GM18505 (cell line): ENCODE results near the gene SLC38A10.

Experiments used
- ATAC-seq: cut with Tn5 transposase; IDR thresholded peaks from one replicate; pipeline ENCODE4 v1.9.1; 2021; ENCODE audit not compliant: unreplicated experiment
- POLR2A ChIP-seq: IDR thresholded peaks from 4 replicates; pipeline ENCODE4 v1.6.1; 2011; ENCODE audit warnings: borderline replicate concordance; ENCODE audit not compliant: insufficient read depth, insufficient read length; ENCODE audit errors: extremely low read depth

SLC38A10 gene

DNA sequence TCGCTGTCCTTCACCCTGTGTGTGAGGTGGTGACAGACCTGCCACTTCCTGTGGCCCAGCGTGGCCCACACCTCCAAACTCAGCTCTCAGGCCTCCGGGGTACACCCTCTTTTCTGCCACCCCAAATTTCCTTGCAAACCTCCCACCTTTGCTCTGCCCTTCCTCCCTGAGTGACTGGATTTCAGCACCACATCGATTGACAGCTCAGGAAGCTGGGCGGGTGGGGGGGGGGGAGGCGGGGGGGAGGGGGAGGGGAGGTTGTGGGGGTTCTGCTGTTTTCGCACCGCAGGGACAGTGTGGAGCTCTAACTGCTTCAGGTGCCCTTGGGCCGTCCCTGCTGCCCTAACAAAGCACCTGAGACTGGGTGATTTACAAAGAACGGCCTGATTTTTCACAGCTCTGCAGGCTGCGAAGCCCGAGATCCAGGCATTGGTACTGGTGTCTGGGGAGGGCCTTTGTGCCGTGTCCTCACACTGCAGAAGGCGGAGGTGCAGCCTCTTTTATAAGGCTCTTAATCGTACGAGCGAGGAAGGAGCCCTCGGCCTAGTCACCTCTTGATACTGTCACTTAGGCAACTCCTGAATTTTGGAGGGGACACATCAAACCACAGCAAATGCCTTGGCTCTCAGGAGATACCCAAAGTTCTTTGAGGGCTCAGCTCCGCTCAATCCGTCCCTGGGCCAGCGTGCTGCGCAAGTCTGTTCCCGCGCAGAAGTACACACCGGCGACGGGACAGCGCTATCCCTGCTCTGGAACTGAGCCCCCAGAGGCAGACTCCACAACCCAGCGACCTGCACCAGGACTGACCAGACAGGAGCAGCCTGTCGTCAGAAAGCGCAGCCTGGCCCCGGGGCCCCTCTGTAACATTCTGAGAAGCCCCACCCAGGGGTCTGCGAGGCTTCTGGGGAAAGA is 52.4 kb downstream of the SLC38A10 start:
- ATAC-seq = no peak
- no peak for TF ChIP-seq POLR2A

DNA sequence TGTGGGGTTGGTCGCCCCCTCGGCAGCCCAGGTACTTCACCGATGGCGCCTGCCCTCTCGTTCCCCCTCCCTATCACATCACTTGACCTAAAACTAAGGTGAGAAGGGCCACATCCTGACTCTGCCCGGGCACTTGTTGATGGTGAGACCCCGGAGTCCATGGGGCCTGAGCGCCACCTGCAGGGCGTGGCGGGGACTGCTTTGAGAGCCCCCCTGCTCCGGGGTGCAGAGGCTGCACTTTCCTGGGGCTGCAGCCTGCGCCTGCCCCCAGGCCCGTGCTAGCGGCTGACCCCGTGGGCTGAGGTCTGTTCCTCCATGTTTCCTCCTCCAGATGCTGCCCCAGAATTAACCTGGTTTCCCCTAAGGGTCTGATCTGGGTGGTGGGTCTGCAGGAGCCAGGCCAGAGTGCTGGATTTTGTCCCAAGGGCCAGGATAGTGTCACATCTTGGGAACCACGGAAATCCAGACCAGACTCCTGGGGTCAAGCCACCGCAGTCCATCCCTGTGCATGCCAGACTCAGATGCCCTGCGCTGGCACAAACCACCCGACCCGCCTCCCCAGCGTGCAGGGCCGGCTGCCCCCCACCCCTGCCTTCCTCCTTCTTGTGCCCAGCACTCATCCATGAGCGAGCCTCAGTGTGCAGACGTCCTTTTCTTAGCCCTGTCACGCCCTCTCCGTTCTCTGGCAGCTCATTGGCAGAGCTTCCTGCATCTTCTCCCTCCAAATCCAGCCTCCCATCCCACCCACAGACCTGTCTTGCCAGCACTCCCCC is 53.3 kb downstream of the SLC38A10 start:
- ATAC-seq = no peak
- TF ChIP-seq POLR2A = peak; percentile 25

DNA sequence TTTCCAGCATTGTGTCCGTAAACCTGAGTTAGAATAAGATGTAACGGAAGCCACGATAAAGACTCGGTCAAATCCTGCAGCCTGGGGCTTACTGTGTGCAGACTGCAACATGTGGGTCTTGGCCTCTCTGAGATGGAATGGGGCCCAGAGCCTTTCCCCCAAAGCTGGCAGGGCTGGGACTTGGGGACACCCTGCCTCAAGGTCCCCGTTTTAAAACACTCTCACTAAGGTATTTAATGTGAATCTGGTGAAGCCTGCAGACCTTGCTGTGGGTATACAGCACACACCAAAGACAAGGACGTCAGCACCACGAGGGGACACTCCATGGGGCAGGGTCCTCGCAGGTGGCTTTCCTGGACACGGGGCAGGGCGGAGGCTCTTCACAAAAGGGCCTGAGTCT is 53.9 kb downstream of the SLC38A10 start:
- no peak for ATAC-seq
- no peak for TF ChIP-seq POLR2A

DNA sequence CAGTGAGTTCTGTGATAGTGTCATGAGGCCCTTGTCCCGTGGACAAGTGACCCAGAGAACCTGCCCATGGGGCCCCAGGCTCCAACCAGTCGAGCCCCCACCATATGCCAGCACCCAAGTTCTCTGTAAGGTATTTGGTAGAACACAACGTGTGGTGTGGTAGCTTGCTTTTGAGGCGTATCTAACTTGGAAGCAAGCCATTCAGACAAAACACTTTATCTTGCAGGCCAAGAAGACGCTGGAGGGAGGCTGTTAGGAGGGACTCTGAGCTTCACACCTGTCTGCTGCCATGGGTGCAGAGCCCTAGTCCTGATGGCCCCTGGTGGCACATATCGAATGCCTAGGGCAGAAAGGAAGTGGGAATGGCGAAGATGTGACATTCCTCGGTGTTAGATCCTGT is 54.3 kb downstream of the SLC38A10 start:
- ATAC-seq = no peak
- no peak for TF ChIP-seq POLR2A

DNA sequence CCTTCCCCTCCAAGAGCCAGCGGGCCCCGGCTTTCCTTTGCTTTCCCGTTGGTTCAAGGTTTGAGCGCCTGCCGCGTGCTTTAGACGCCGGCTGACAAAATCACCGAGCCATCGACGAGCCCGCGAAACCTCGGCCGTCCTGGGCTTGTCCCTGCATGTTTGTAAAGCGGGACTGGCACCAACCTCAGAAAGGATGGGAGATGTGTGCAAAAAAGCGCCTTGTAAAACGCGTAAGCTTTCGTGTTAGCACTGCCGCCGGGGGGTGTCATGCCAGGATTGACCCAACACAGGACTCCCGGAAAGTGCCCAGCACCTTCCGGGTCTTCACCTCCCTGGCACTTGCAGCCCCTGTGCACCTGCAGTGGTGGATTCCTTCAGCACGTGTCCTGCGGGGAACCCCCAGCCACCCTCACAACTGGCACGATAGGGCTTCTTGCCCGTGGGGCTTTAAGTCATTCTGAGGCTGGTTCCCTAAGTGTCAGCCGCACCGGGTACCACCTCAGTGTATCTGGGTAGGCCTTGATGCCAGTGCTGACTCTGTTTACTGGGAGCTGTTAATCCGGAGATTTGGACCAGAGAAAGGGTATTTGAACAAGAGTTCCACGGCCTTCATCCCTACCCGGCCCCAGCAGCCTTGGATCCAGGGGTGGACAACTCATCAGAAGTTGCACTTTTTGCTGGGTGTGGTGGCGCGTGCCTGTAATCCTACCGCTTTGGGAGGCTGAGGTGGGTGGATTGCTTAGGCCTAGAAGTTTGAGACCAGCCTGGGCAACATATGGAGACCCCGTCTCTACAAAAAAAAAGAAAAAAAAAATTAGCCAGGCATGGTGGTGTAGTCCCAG is 55.2 kb downstream of the SLC38A10 start:
- TF ChIP-seq POLR2A = peak; percentile 50
- no peak for ATAC-seq

DNA sequence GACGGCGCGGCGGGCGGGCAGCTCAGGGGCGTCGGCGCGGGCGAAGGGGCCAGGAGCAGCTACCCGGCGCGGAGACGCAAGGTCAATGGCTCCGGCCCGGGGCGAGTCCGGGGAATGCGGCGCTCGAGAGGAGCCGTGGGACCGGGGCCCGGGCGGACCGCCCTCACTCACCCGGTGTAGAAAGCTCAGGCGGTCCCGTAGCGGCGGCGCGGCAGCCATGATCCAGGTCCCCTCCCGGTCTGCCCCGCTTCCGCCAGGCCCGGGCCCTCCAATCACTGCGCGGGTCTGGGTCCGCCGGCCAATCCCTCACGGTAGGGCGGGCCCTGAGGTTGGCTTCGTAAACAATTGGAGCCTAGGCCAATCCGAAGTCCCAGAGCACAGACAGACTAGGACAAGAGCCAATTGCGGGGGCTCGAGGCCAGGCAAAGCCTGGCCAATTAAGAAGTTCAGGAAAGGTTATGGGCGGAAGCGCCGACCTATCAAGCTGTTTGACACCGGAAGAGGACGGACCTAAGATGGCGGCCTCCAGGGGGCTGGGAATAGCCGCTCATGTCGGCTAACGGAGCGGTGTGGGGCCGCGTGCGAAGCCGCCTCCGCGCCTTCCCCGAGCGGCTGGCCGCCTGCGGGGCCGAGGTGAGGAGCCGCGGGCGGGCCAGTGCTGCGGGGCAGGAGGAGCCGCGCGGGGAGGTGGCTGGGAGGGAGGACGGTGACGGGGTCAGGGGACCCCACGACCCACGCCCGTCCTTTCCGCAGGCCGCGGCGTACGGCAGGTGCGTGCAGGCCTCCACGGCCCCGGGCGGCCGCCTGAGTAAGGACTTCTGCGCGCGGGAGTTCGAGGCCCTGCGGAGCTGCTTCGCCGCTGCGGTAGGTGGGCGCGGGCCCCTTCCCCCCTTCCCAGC is 56.0 kb downstream of the SLC38A10 start, which contains the start of the genes NDUFAF8 and TEPSIN:
TSS of gene NDUFAF8 (plus strand) at position 504 of the 899 bp plus-strand sequence. CDS start at position 550, 46 bp downstream.
TSS of gene TEPSIN (minus strand) at position 241 of the 899 bp plus-strand sequence. CDS start at position 219, 22 bp downstream.
- TF ChIP-seq POLR2A = peak; percentile 65
- ATAC-seq = peak; percentile 82

DNA sequence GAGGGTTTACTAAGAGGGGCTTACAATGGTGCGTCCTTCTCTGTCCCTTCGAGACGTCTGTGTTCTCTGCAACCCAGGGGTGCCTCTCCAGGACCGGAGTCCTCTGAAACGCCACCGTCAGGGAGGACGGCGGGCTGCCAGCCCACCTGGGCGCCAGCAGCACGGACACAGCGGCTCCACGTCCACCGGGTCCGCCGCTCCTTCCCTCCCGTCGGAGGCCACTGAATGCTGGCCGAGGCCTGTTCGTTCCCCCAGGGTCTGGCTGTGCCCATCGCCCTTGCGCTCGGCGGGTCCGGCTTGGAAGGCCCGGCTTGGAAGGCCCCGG is 56.7 kb downstream of the SLC38A10 start:
- peak; percentile 8 for ATAC-seq
- TF ChIP-seq POLR2A = no peak

DNA sequence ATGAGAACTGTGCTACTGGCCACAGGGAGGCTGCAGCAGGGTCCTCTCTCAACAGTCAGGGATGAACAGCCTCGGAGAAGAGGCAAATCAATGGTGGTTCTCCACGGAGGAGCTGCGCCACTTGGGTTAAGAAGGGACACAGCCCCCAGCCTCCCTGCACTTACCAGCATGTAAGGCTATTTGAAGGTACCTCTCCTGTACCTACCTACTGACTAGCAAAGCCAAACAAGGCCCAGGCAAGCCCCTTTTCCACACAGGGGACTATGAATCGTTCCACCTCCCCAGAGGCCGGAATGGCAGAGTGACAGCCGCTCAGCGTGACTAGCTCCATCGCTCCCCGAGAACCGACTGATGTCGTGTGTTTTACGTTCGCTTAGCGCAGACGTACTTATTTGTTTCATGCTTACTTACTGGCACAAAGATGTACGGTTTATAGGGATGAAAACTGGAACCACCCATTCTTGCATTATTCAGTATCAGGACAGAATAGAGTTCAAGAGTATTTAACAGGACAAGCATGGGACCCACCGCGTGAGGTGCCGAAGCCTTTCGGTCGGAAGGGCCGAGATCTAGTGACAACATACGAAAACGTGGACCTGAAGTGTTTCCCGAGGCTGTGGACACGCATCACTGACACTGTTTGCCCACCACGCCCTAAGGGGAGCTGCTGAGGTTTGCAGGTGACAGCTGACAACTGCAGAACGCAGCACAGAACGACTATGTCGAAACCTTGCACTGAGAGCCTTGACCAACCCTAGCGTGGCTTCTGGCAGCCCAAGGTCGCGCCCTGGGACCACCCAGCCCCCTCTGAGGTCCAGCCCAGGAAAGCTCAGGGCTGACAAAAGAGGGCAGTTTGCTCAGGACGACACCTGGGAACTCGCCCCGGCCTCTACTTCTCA is 57.3 kb downstream of the SLC38A10 start:
- no peak for ATAC-seq
- TF ChIP-seq POLR2A = no peak

DNA sequence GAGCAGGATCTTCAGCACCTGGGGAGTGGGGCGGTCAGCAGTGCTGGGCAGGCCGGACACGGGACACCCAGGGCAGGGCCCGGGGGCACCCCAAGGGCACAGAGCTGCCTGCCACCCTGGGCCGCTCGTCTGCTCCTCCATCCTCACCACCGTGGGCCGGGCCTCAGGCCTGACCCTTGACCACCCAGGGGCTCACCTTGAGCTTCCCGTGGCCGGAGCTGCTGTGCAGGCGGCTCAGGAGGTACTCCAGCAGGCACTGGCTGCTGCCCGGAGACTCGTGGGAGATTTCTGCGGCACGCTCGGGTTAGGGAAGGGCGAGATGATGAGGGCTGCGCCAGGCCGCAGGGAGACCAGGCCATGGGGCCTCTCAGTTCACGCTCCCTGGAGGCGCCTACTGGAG is 58.3 kb downstream of the SLC38A10 start:
- no peak for TF ChIP-seq POLR2A
- no peak for ATAC-seq

DNA sequence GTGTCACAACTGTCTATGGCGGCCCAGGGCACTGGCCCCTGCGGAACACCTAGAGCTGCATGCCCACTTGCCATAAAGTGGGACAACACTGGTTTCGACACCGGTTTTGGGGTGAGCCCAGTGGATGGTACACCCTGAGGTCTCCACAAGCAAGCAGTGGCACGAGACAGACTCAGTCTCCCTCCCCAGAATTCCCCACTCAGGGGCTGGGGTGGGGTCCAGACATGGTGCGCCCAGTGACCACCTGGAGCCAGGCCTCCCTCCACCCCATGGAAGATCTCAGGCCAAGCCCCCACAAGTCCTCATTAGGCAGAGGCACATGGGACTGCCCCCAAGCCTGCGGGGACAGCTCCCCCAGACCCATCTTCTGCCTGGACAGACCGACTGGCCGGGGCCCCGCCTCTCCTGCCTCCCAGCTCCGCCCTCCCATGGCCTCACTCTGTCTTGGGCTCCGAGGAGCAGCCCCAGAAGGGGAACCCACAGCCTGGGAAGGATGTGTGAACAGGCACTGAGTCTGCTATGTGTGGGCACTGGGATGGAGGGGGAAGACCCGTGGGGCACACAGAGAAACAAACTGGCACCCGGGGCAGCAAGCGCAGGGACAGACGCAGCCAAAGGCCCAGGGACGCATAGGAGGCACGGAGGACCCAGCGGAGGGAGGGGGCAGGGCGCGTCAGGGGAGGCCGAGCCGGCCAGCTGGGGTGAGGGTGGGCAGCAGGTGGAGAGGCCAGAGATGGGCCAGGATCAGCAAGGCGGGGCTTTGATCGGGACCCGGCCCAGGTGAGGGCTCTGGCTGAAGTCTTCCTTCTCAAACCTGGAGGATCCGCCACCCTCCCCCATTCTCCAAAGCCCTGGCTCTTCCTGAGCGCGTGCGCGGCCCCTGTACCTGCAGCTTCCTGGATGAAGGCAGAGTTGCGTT is 59.0 kb downstream of the SLC38A10 start:
- no peak for ATAC-seq
- no peak for TF ChIP-seq POLR2A
